ENCODE measurements around the gene PCK1.

The PCK1 gene

DNA sequence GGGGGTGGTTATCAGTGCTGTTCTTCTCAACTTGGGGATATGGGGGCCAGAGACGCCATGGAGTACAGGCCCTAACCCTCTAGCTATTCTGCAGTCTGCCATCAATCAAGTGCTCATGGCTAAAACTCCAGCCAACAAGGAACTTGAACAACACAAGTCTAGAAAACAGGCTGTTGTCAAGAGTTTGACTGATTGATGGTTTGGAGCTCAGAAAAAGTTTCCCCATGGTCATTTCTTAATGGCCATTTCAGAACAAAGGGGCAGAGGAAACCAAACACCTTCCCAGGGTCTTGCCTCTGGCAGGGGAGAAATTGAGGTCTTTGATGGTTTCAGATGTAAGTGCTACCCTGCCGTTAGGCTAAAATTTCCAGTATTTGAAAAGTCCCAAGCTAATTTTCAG lies 15.1 kb downstream of the PCK1 start:
- in situ Hi-C loops (cut with MboI; ENCODE audit: low sequenced_read_pairs), result no loop called here

DNA sequence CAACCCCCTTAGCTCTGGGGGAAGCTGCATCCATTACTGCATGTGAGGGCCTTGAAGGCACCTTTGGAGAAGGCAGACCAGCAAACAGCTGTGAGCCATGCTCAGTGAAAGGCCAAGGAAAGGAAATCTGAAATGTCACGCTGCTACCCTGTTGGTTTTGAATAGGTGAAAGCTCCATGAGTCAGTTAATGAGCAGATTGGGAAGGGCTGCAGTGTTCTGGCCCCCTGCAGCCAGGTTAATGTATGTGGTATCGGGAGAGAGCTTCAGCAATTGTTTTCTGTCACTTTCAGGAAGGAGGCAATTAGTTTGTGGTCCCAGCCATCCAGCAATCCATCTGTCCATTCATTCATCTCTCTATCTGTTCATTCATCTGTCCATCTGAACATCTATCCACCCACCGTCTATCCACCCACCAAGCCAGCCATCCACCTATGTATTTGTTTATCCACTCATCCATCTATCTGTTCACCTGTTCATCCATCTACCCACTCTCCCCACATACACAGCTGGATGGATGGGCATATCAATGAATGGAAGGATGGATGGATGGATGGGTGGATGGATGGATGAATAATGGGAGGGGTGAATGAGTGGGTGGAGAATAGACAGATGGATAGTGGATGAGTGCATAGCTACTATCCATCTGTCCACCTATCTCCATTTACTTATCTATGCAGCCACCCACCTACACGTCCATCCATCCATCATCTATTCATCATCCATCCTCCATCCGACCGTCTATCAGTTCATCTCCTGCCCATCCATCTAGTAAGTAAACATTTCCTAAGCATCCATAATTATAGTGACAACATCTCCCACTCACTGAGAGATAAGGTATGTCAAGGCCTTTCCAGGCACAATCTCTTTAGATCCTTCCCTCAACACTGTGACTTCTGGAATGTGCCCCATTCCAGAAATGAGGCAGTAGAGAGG lies 16.0 kb downstream of the PCK1 start:
- in situ Hi-C loops (cut with MboI; ENCODE audit: low sequenced_read_pairs), result no loop called here

DNA sequence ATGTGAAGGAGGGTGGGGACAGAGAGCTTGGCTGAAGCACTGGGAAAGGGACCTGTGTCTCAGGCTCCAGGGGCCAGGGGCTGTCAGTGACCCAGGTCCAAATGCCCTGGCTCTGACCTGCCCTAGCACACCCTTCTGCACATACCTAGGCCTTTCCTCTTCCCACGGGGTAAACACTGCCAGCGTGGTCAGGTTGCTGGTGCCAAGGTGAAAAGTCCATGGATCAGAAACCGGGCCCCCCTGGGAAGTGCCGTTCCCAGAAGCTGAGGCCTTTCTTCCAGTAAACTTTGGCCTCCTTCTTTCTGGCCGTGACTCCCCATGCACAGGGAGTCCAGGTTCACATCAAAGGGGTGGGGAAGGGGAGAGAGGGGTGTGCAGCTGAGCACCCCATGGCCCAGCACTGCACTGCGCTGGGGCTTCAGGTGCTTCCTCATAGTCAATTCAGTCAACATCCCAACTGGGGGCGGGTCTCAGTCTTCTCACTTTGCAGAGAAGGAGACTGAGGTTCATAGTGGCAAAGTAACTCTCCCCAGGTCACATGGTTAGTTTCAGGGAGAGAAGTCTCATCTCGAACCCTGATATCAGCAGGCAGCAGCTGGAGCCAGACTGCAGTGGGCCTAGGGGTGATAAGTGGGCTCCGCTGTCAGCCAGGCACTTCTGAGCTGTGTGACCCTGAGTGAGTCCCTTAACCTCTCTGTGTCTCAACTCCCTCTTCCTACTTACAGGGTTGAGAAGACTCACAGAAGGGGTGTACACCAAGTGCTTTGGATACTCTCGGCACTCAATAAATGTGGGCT lies 17.0 kb downstream of the PCK1 start:
- in situ Hi-C loops (cut with MboI; ENCODE audit: low sequenced_read_pairs), result no loop called here

DNA sequence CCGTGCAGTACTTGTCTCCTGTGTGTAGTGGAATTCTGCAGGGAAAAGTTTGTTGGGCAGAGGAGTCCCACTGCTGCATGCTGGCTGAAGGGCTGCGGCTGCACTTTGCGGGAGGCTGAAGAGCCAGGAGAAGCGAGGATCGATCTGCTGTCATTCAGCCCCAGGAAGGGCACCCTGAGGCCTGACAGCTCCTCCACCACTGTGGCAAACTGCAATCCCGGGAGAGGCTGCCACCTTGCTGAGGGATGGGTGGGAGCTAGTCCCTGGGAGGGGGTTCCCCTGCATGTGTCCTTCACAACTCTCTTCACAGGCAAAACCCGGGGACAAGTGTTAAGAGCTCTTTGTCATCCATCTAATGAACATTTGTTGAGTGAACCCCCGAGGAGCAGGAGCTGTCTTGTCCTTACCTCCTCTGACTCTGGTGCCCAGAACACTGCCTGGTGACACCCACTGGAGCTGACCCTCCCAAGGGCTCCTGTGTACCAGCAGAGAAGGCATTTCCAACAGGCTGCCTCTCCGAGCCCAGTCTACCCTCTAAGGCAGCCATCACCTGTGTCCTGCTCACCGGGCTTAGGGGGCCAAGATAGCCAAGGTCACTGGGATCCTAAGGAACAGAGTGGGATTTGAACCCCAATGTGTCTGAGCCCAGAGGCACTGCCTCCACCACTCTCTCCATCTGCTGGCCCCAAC lies 17.7 kb downstream of the PCK1 start:
- in situ Hi-C loops (cut with MboI; ENCODE audit: low sequenced_read_pairs), result no loop called here

DNA sequence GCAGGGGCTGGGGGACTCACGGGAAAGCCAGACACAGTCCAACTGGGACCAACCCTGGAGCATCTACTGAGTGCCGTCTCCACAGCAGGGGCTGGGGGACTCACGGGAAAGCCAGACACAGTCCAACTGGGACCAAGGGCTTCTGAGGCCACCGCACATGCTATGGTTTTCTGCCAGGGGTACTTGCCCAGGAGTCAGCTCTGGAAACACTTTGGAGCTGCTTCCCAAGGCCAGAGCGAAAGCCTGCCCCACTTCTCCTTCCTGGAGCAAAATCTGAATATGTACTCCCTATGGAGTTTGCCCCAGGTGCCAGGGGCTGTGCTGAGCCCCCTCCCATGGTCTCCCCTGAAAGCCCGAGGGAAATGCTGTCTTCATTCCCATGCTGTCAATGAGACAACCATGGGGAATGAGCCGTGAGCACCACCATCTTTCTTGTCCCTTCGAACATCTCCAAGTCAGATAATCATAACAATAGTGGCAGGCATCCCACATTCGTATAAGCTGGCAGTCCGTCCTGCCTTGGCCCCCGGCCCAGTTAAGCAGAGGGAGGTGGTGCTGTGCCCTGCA lies 18.5 kb downstream of the PCK1 start:
- in situ Hi-C loops (cut with MboI; ENCODE audit: low sequenced_read_pairs), result no loop called here

DNA sequence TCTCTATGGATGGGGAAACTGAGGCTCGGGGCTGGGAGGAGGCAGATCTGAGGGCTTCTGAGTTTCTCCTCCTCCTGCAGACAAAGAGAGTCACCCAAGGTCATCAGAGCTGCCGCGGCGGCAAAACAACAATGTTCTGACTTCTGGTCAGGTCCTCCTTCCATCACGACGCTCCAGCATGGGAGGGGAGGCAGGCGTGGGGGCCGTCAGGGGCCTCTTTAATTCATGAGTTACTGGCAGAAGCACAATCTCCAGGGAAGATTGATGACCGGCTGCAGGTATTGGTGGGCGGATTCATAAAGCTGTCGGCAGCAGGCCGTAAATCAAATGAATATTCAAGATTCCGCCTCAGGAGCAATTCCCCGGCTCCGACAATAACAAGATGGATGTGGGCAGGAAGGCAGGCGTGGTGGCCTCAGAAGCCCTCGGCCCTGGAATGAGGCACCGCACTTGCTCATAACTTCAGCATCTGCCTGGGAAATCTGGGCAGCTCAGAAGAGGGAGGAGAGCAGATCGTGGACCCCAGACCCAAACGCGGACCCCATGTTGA lies 19.1 kb downstream of the PCK1 start:
- in situ Hi-C loops (cut with MboI; ENCODE audit: low sequenced_read_pairs), result no loop called here

DNA sequence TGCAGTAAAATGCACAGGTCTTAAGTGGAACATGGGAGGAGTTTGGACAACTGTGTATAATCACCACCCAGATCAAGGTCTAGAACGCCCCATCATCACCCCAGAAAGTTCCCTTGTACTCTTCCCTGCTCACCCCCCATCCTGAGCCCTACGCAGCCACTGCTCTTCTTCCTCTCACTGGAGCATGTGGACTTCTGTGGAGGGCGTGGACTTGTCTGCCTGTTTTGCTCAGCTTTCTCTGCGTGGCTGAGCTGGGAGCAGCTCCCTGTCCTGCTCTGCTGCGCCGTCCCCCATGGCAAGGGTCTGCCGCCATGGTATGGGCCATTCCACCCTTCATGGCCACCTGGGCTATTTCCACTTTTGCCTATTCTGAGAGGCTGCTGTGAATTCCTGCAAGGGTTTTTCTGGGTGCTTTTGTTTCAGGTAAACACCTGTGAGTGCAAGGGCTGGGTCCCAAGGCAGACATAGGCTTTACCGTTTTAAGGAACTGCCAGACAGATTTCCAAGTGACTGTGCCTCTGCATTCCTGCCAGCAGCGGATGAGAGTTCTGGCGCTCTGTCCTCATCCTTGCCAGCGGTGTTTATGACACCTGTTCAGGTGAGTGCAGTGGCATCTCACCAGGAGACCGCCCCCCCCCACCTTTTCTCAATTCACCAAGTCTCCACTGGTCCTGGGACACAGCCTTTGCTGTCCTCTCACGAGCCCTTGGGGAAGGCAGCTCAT lies 19.7 kb downstream of the PCK1 start:
- in situ Hi-C loops (cut with MboI; ENCODE audit: low sequenced_read_pairs), result no loop called here

DNA sequence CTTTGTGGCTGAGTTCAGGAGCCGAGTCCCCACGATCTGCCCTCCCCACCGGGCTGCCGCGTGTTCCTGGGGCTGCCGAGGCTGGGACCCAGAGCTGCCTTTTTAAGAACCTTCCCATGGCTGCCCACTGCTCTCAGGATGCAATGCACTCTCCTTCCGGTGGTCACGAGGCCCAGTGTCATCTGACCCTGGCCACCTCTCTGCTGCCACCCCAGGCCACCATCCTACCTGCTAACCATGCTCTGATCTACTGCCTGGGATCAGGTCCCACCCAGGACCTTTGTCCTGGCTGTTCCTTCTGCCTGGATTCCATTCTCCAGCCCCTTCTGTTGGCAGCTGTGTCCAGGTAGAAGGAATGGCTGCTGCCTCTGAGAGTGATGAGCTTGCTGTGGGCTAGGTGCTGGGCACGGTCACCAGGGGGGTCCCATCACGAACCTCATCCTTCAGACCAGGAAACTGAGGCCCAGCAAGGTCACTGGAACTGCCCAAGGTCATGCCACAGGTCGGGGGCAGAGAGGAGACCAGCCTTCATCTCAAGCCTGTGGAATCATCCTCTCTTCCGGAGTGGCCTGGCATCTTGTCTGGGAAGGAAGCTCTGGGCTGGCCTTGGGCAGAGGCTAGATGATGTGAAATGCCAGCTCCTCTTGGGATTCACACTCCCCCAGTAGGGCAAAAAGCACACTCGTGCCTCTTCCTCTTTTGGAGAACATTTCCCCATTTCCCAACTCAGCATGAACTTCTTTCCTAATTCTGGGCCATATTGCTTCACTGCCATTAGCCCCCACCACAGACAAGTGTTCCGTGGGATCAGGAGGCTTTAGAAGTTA lies 20.5 kb downstream of the PCK1 start:
- in situ Hi-C loops (cut with MboI; ENCODE audit: low sequenced_read_pairs), result no loop called here

DNA sequence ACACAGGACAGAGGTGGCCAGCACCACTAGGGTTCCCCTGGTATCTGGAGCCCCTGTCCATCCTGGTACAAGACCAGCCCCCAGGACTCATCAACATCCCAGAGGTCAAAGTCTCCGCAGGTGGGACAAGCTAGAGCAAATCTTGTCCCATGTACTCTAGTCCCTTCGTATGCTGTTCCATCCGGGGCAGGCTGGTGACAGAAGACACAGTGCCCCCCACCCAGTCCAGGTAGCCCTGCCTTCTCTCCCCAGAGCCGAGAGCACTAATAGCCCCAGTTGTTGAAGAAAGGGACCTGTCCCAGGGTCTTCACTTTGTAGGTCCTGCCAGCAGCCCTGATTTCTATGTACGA lies 21.1 kb downstream of the PCK1 start:
- in situ Hi-C loops (cut with MboI; ENCODE audit: low sequenced_read_pairs), result no loop called here

DNA sequence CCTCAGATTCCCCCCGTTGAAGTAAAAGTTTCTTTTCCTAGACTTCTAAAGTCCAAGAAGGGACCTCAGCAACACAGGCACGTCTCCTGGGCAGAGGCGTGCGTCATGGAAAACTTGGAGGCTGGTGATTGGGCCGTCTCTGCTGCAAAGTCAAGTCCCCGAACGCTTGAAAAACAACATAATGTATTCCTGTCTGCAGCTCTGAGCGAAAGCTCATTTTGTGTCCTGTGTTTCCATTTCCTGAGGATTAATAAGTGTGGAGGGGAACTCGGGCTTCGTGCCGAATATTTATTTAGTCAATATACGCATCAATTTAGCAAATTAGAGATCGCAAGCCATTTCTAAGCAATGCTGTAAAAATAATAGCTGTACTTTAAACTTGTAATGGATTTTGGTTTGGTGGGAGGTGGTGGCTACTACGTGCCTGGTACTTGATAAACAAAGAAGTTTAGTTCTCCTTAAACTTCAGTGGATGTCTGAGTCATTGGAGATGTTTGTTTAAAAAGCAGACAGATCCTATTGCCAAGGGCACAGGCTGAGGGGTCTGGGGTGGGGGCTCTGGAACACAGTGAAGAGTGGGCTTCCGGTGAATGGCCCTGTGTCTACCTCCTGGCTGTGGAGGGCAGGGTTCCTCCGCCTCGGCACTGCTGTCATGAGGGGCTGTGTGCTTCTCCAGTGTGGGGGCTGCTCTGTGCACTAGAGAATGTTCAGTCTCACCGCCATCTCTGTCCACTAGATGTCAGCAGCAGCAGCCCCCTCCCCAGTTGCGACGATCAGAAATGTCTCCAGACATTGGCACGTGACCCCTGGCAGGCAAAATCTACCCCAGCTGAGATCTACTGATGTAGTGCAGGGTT lies 21.8 kb downstream of the PCK1 start:
- in situ Hi-C loops (cut with MboI; ENCODE audit: low sequenced_read_pairs), result no loop called here

DNA sequence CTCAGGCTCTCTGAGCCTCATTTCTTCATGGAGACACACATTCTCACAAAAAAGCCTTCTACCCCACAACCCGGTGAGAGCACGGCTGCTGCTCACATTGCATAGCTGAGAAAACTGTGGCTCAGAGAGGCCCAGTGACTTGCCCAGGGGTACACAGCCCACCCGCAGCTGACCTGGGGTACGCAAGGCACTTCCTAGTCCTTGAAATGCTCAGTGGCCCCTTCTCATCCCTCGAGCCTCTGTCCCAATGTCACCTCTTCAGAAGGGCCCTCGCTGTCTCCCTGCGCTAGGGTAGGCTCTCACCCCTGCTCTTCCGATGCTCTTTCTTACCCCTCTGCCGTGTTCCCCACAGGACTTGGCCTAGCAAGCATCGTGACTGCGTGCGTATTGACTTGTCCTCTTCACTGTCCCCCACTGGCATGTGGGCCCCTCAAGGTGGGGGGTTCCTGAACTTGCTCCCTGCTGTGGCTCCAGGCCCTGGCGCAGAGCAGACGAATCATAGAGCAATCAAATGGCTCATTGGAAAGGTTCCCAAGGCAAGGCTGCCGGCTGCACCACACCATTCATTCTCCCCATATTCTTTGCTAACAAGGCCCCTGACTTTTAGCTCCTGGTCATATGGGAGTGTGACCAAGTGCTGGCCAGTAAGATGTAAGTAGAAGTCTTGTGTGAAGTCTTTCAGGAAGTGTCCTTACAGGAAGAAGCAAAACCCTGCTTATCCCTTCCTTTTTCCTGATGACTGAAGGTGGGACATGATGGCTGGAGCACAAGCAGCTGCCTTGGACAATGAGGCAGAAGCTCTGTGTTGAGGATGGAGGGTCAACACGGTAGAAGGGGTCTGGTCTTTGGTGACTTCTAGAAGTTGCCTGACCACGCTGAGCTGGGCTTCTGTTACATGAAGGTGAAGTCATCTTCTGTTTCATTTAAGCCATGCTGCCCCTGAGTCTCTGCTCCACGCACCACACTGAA lies 22.7 kb downstream of the PCK1 start:
- in situ Hi-C loops (cut with MboI; ENCODE audit: low sequenced_read_pairs), result no loop called here

DNA sequence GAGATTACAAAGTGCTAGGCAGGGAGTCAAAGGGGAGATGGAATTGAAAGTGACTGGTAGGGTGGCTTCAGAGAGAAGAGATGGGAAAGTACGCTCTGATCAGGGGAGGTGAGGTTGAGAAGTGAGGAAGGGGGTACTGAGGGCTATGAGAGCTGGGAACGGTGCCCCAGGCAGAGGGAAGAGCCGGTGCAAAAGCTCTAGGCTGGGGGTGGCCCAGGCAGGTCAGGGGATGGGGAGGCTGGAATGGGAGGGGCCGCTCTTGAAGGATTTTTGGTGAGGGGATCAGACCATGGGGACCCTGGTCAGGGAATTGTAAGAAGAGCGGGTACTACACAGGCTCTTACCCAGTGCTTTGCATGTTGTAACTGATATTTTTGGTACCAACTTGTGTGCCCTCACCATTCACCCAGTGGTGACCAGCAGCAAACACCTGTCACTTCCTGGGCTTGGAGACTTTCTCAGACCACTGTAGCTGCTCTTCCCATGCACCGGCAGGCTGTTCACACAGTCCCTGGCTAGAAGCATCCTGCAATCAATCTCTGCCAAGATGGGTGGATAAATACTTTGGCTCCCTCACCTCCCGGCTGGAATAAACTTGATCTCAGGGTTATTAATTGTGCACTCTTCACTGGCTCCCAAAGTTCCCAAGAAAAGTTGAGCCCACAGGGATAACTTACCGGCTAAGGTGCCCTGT lies 24.0 kb downstream of the PCK1 start:
- in situ Hi-C loops (cut with MboI; ENCODE audit: low sequenced_read_pairs), result no loop called here

DNA sequence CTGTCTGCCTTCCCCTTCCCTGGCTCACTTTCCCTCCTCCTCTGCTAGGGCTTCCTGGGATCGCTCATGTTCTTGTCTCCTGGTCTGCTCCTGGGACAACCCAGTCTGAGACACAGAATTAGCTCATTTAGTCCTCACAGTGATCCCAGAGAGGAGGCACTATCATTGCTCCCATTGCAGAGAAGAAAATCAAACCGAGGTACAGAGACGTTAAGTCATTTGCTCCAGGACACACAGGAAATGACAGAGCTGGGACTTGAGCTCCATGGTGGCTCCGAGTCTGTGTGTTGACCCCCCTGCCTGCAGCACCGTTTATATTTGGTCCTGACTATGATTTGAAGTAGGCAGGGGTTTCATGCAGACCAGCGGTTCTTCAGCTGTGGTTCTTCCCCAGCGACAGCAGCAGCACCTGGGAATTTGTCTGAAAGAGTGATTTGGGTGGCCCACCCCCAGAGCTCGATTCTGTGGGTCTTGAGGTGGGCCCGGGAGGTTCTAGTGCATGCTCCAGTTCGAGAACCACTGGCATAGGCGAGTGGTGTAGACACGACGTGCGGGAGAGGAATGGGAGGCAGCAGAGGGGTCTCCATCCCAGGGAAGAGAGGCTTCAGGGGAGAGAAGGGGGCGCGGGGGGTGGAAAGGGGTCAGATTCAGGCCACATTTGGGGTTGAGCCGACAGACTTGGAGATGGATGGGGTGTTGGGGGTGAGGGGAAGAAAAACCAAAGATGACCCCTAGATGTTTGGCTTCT lies 24.7 kb downstream of the PCK1 start:
- in situ Hi-C loops (cut with MboI; ENCODE audit: low sequenced_read_pairs), result no loop called here

DNA sequence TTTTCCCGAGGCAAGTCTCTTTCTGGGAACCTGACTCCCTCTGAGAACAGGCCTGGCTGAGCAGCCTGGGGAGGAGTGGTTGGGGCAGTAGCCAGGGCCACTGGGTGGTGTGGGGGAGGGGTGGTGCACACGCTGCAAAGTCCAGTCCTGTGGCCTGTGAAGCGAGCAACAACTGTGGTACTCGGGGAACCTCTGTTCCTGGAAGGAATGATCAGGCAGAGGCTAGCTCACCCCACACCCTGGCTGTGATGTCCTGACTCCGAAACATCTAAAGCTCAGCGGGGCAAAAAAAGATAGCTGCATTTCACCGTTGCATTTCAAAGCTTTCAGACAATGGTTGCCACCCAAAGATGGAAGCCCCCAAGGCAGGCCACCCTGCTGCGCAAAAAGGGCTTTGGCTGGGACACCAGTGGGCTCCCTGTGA lies 25.5 kb downstream of the PCK1 start:
- in situ Hi-C loops (cut with MboI; ENCODE audit: low sequenced_read_pairs), result no loop called here

DNA sequence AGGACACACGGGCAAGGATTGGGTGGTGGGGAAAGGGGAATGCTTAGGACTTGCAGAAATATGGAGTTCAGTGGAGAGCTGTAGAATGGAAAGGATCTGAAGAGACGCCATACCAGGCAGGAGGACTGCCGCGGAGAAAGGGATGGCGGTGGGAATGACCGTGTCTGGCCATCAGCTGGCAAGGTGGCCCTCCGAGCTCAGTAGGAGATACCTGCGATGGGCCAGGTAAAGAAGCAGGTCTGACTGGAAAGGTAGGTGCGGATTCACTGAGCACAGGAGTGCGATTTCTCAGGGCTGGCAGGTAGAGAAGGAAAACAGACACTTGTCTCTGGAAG lies 26.0 kb downstream of the PCK1 start:
- in situ Hi-C loops (cut with MboI; ENCODE audit: low sequenced_read_pairs), result no loop called here

DNA sequence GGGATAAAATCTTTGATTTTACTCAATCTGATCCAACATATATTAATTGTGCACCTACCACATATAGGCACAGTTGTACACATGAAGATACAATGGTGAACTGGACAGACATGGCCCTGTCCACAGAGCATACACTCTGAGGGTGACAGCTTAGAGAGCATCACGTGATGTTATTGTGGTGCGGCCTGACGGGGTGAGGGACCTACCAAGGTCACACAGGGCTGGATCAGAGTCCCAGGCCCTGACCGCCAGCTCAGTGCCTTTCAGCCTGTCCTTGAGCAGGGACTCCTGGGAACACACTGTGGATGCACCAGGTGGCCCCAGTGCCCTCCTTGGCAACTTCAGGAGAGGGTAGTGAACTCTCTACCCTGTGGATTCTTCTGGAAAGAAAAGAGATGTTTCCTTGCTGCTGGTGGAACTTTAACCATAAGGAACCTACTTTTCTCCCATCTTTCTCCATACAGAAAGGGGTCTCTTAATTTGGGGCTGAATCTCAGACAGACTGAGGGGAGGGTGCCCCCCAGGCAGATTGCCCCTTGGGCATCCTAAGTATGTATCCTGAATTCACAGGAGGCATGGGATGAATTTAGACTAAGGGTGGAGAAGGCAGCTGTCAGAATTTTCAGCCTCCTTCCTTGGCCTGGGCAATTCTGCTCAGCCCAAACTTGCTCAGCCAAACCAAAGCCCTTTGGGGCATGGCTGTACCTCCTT lies 26.5 kb downstream of the PCK1 start:
- in situ Hi-C loops (cut with MboI; ENCODE audit: low sequenced_read_pairs), result no loop called here
